OCI-LY1 (cell line): ENCODE results near the gene HEXIM2.

Experiments used
- H2AFZ ChIP-seq: fragments of 200-600 bp; sonication (generic), shearing (Covaris generic); 2 replicates; pipeline ENCODE4 v1.6.0; 2014; ENCODE audit warnings: antibody characterized with exemption, mild to moderate bottlenecking, low read length
- H3F3A ChIP-seq: fragments of 200-600 bp; sonication (generic), shearing (Covaris generic); 2 replicates; pipeline ENCODE4 v1.6.0; 2014; ENCODE audit warnings: mild to moderate bottlenecking, antibody characterized with exemption, low read length, moderate library complexity; ENCODE audit not compliant: insufficient read depth
- H3K27ac ChIP-seq: fragments of 200-600 bp; sonication (generic); 2 replicates; pipeline ENCODE4 v1.5.1; 2014; ENCODE audit warnings: low read length, mixed run types, mild to moderate bottlenecking, low read depth; ENCODE audit not compliant: poor library complexity, severe bottlenecking
- H3K27me3 ChIP-seq: fragments of 200-600 bp; sonication (generic); 2 replicates; pipeline ENCODE4 v1.6.0; 2014; ENCODE audit warnings: antibody characterized with exemption, mild to moderate bottlenecking, low read length, moderate library complexity; ENCODE audit not compliant: insufficient read depth
- H3K36me3 ChIP-seq: fragments of 200-600 bp; sonication (generic); 2 replicates; pipeline ENCODE4 v1.6.1; 2014; ENCODE audit warnings: mild to moderate bottlenecking, antibody characterized with exemption, low read length, moderate library complexity, mixed read lengths; ENCODE audit not compliant: insufficient read depth
- H3K4me1 ChIP-seq: fragments of 200-600 bp; sonication (generic); 2 replicates; pipeline ENCODE4 v1.5.1; 2014; ENCODE audit warnings: mild to moderate bottlenecking, low read length, moderate library complexity; ENCODE audit not compliant: insufficient read depth, severe bottlenecking
- H3K4me2 ChIP-seq: fragments of 200-600 bp; sonication (generic), shearing (Covaris generic); 2 replicates; pipeline ENCODE4 v1.6.1; 2014; ENCODE audit warnings: low read length
- H3K4me3 ChIP-seq: fragments of 200-600 bp; sonication (generic); 2 replicates; pipeline ENCODE4 v1.5.1; 2014; ENCODE audit warnings: low read length, low read depth, mild to moderate bottlenecking, mixed read lengths; ENCODE audit not compliant: poor library complexity, severe bottlenecking
- H3K79me2 ChIP-seq: fragments of 200-600 bp; shearing (Covaris generic); 2 replicates; pipeline ENCODE4 v1.6.1; 2016; ENCODE audit warnings: mixed run types, low read length, mixed read lengths; ENCODE audit not compliant: insufficient read depth
- H3K9ac ChIP-seq: fragments of 200-600 bp; sonication (generic), shearing (Covaris generic); 2 replicates; pipeline ENCODE4 v1.6.1; 2014; ENCODE audit warnings: mild to moderate bottlenecking, low read length, mixed read lengths
- H3K9me2 ChIP-seq: fragments of 200-600 bp; sonication (generic), shearing (Covaris generic); 2 replicates; pipeline ENCODE4 v1.6.1; 2014; ENCODE audit warnings: low read depth, mild to moderate bottlenecking, low read length, mixed read lengths
- H3K9me3 ChIP-seq: fragments of 200-600 bp; shearing (Covaris generic); 2 replicates; pipeline ENCODE4 v1.6.1; 2014; ENCODE audit warnings: low read length, mixed read lengths
- H4K20me1 ChIP-seq: fragments of 200-600 bp; sonication (generic), shearing (Covaris generic); 2 replicates; pipeline ENCODE4 v1.6.0; 2016; ENCODE audit warnings: mild to moderate bottlenecking, low read length; ENCODE audit not compliant: insufficient read depth
- CTCF ChIP-seq: fragments of 200-600 bp; sonication (generic), shearing (Covaris generic); IDR thresholded peaks from 2 replicates; pipeline ENCODE4 v1.5.1; 2017; ENCODE audit warnings: mild to moderate bottlenecking, antibody characterized with exemption, low read length, moderate library complexity, mixed read lengths
- EZH2 ChIP-seq: fragments of 200-600 bp; sonication (generic), shearing (Covaris generic); IDR thresholded peaks from 2 replicates; pipeline ENCODE4 v1.8.0; 2017; ENCODE audit warnings: borderline replicate concordance, mixed run types, mild to moderate bottlenecking, antibody characterized with exemption, low read length, moderate library complexity, mixed read lengths

HEXIM2 gene

GRCh38 chr17:45189009-45189408, 27.3 kb downstream of the HEXIM2 start:
- no peak for TF ChIP-seq EZH2
- TF ChIP-seq CTCF, result no peak
- Histone ChIP-seq H3K4me3 (no peak overlapping the region), H3K9me2 (no peaks in the 10 kb centered on the region), H3K36me3 (no peaks in the 10 kb centered on the region), H3F3A (no peaks in the 10 kb centered on the region), H4K20me1 (no peaks in the 10 kb centered on the region), H3K79me2 (no peaks in the 10 kb centered on the region), H3K9me3 (no peaks in the 10 kb centered on the region), H3K9ac (no peak overlapping the region), H3K4me2 (no peak overlapping the region), H3K4me1 (peaks cover 6% of the 10 kb centered on the region), H3K27ac (no peak overlapping the region), H2AFZ (no peak overlapping the region), H3K27me3 (0 out of 2 replicates have a peak, but pooled peaks cover 4% of the 10 kb centered on the region)

GRCh38 chr17:45190503-45191255, 29.0 kb downstream of the HEXIM2 start:
- Histone ChIP-seq H3K9ac (no peak overlapping the region), H3K36me3 (no peaks in the 10 kb centered on the region), H3K9me3 (no peaks in the 10 kb centered on the region), H2AFZ (no peak overlapping the region), H3K4me1 (peaks cover 6% of the 10 kb centered on the region), H3K27ac (no peak overlapping the region), H3K9me2 (no peaks in the 10 kb centered on the region), H3F3A (no peaks in the 10 kb centered on the region), H3K27me3 (0 out of 2 replicates have a peak, but pooled peaks cover 4% of the 10 kb centered on the region), H3K79me2 (no peaks in the 10 kb centered on the region), H3K4me3 (no peak overlapping the region), H4K20me1 (no peaks in the 10 kb centered on the region), H3K4me2 (no peak overlapping the region)
- TF ChIP-seq EZH2 (no peak), CTCF (no peak)

- H3K4me2 ChIP-seq, result no peak overlapping the region
- H3K27me3 ChIP-seq, result peaks cover 9% of the 10 kb centered on the region; the same call in 1 of the 2 replicates
- H4K20me1 ChIP-seq, result no peaks in the 10 kb centered on the region
- H3K36me3 ChIP-seq, result no peaks in the 10 kb centered on the region
- no peak overlapping the region for H3K27ac ChIP-seq
- H3K4me1 ChIP-seq, result peaks cover 6% of the 10 kb centered on the region
- TF ChIP-seq CTCF (no peak), EZH2 (no peak)
- H3F3A ChIP-seq, result no peaks in the 10 kb centered on the region
- H3K79me2 ChIP-seq, result no peaks in the 10 kb centered on the region
- no peak overlapping the region for H2AFZ ChIP-seq
- no peaks in the 10 kb centered on the region for H3K9me3 ChIP-seq
- H3K9ac ChIP-seq, result no peak overlapping the region
- H3K4me3 ChIP-seq, result no peak overlapping the region
- H3K9me2 ChIP-seq, result no peaks in the 10 kb centered on the region
Observed at GRCh38 chr17:45195424-45195823, 33.7 kb downstream of the HEXIM2 start.
